ENCODE data around the gene IL27RA.

Gene IL27RA

GRCh38 chr19:13990085-13990484, 41.5 kb upstream of the IL27RA start:
- no peak overlapping the region for H3K4me3 ChIP-seq (ENCODE audit: low read depth in 1 of 2, low read length in 2 of 2)
- no peak overlapping the region for H3K27ac ChIP-seq (ENCODE audit: low read length)
- H3K4me1 ChIP-seq (ENCODE audit: control insufficient read depth in 1 of 2, insufficient read depth in 2 of 2, low read length in 2 of 2), result peaks cover 4 to 15% of the 10 kb centered on the region in 2 donors
- H3K36me3 ChIP-seq (ENCODE audit: control insufficient read depth in 1 of 2, insufficient read depth in 2 of 2, low read length in 2 of 2), result peaks cover 0 to 5% of the 10 kb centered on the region in 2 donors
- H3K9me3 ChIP-seq (ENCODE audit: control insufficient read depth in 1 of 2, low read length in 2 of 2), result no peaks in the 10 kb centered on the region
- no peaks in the 10 kb centered on the region for H3K27me3 ChIP-seq (ENCODE audit: low read depth, low read length)

- H3K27ac ChIP-seq (ENCODE audit: low read length), result no peak overlapping the region
- no peaks in the 10 kb centered on the region for H3K27me3 ChIP-seq (ENCODE audit: low read depth, low read length)
- H3K4me1 ChIP-seq (ENCODE audit: control insufficient read depth in 1 of 2, insufficient read depth in 2 of 2, low read length in 2 of 2), result peaks cover 4% of the 10 kb centered on the region in 2 donors
- H3K4me3 ChIP-seq (ENCODE audit: low read depth in 1 of 2, low read length in 2 of 2), result no peak overlapping the region
- no peaks in the 10 kb centered on the region for H3K9me3 ChIP-seq (ENCODE audit: control insufficient read depth in 1 of 2, low read length in 2 of 2)
- peaks cover 0 to 5% of the 10 kb centered on the region in 2 donors for H3K36me3 ChIP-seq (ENCODE audit: control insufficient read depth in 1 of 2, insufficient read depth in 2 of 2, low read length in 2 of 2)
Observed at GRCh38 chr19:13992025-13992424, 39.5 kb upstream of the IL27RA start.

- H3K4me3 ChIP-seq (ENCODE audit: low read depth in 1 of 2, low read length in 2 of 2), result no peak overlapping the region
- H3K27me3 ChIP-seq (ENCODE audit: low read depth, low read length), result no peaks in the 10 kb centered on the region
- H3K27ac ChIP-seq (ENCODE audit: low read length), result no peak overlapping the region
- H3K36me3 ChIP-seq (ENCODE audit: control insufficient read depth in 1 of 2, insufficient read depth in 2 of 2, low read length in 2 of 2), result peaks cover 0 to 14% of the 10 kb centered on the region in 2 donors
- no peaks in the 10 kb centered on the region for H3K4me1 ChIP-seq (ENCODE audit: control insufficient read depth in 1 of 2, insufficient read depth in 2 of 2, low read length in 2 of 2)
- H3K9me3 ChIP-seq (ENCODE audit: control insufficient read depth in 1 of 2, low read length in 2 of 2), result no peaks in the 10 kb centered on the region
Observed at GRCh38 chr19:13993590-13994300, 37.8 kb upstream of the IL27RA start.

DNA sequence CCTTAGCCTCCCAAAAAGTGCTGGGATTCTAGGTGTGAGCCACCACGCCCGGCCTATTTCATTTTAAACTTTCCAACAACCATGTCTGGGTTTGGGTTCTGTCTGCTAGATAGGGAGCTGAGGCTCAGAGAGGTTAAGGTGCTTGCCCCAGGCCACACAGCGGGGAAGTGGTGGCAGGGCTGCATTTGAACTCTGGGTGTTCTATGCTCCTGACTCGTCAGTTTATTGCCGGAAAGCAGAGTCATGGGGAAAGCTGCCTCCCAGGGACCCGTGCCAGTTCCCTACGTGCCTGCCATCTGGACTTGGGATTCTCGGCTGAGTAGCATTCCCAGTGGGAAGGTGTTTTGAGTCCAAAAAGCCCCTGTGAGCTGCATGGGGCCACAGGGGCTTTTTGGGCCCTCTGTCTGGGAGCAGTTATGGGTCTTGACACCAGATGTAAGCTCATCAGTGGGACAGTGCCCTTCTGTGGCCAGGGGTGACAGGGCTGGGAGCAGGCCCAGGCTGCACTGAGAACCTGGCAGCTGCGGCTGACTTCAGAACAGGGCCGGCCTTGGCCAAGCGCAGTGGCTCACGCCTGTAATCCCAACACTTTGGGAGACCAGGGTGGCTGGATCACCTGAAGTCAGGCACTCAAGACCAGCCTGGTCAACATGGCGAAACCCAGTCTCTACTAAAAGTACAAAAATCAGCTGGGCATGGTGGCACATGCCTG, 36.4 kb upstream of the IL27RA start:
- Histone ChIP-seq H3K36me3 (ENCODE audit: control insufficient read depth in 1 of 2, insufficient read depth in 2 of 2, low read length in 2 of 2) (peaks cover 0 to 14% of the 10 kb centered on the region in 2 donors), H3K4me1 (ENCODE audit: control insufficient read depth in 1 of 2, insufficient read depth in 2 of 2, low read length in 2 of 2) (no peaks in the 10 kb centered on the region), H3K9me3 (ENCODE audit: control insufficient read depth in 1 of 2, low read length in 2 of 2) (no peaks in the 10 kb centered on the region), H3K27me3 (ENCODE audit: low read depth, low read length) (no peaks in the 10 kb centered on the region), H3K27ac (ENCODE audit: low read length) (no peak overlapping the region), H3K4me3 (ENCODE audit: low read depth in 1 of 2, low read length in 2 of 2) (no peak overlapping the region)

DNA sequence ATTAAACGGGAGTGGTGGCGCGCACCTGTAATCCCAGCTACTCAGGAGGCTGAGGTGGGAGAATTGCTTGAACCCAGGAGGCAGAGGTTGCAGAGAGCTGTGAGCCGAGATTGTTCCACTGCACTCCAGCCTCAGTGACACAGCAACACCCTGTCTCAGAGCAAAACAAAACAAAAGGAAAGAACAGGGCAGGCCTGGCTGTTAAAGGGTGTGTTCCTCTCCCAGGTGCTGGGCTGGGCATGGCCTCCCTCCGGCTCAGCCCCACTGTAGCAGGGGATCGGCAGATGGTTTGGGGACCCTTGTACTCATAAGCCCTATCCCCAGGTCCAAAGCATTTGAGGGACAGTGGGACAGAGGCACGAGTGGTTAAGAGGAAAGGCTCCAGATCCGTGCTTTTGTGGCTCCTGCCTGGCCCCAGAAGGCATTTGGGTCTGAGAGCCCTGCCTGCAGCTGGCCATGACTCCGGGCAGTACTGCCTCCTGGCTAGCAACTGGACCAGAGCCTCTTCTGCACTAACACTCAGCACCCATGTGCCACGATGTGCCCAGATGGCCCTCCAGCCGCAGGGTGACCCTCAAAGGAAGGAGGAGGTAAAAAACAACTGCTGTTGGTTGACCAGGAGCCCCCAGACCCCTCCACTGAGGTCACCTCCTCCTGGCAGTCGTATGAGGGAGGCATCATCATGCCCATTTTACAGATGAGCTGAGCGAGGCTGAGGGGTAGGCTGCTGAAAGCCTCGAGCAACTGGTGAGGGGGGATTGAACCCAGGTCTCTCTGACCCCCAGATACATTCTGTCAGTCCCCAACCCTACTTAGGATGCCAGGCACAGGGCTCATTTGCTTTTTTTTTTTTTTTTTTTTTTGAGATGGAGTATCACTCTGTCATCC, 35.4 kb upstream of the IL27RA start:
- Histone ChIP-seq H3K4me1 (ENCODE audit: control insufficient read depth in 1 of 2, insufficient read depth in 2 of 2, low read length in 2 of 2) (no peaks in the 10 kb centered on the region), H3K27me3 (ENCODE audit: low read depth, low read length) (no peaks in the 10 kb centered on the region), H3K36me3 (ENCODE audit: control insufficient read depth in 1 of 2, insufficient read depth in 2 of 2, low read length in 2 of 2) (peaks cover 0 to 14% of the 10 kb centered on the region in 2 donors), H3K9me3 (ENCODE audit: control insufficient read depth in 1 of 2, low read length in 2 of 2) (no peaks in the 10 kb centered on the region), H3K27ac (ENCODE audit: low read length) (no peak overlapping the region), H3K4me3 (ENCODE audit: low read depth in 1 of 2, low read length in 2 of 2) (no peak overlapping the region)

DNA sequence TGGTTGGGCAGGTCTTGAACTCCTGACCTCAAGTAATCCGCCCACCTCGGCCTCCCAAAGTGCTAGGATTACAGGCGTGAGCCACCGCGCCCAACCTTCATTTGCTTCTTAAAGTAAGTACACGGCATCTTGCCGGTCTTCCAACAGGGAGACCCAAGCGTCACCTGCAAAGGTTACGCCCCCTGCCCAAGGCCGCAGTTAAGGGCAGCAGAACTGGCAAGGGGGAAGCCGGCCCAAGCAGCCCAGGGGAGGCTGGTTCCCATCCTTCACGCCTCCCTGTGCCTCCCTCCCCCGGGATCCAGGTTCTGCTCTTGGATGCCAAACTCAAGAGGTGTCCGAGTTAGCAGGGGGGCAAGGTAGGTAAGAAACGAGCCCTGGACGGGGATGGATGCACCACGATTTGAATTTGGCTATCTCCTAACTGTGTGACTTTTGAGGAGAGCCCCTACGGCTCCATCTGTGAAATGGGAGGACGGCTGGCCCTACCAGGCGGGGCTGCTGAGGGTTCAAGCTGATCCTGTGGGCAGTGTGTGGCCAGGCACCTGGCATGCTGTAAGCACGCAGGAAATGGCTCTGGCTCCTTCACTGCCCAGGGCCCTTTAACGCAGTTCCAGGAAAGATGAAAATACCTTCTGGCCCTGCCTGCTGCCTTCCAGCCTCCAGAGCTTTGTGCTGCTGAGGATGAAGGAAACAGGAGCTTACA, 34.5 kb upstream of the IL27RA start:
- peaks cover 0 to 14% of the 10 kb centered on the region in 2 donors for H3K36me3 ChIP-seq (ENCODE audit: control insufficient read depth in 1 of 2, insufficient read depth in 2 of 2, low read length in 2 of 2)
- H3K4me3 ChIP-seq (ENCODE audit: low read depth in 1 of 2, low read length in 2 of 2), result no peak overlapping the region
- H3K27me3 ChIP-seq (ENCODE audit: low read depth, low read length), result no peaks in the 10 kb centered on the region
- H3K9me3 ChIP-seq (ENCODE audit: control insufficient read depth in 1 of 2, low read length in 2 of 2), result no peaks in the 10 kb centered on the region
- no peaks in the 10 kb centered on the region for H3K4me1 ChIP-seq (ENCODE audit: control insufficient read depth in 1 of 2, insufficient read depth in 2 of 2, low read length in 2 of 2)
- no peak overlapping the region for H3K27ac ChIP-seq (ENCODE audit: low read length)

- no peaks in the 10 kb centered on the region for H3K9me3 ChIP-seq (ENCODE audit: control insufficient read depth in 1 of 2, low read length in 2 of 2)
- H3K4me1 ChIP-seq (ENCODE audit: control insufficient read depth in 1 of 2, insufficient read depth in 2 of 2, low read length in 2 of 2), result no peaks in the 10 kb centered on the region
- H3K4me3 ChIP-seq (ENCODE audit: low read depth in 1 of 2, low read length in 2 of 2), result no peak overlapping the region
- no peak overlapping the region for H3K27ac ChIP-seq (ENCODE audit: low read length)
- peaks cover 0 to 10% of the 10 kb centered on the region in 2 donors for H3K36me3 ChIP-seq (ENCODE audit: control insufficient read depth in 1 of 2, insufficient read depth in 2 of 2, low read length in 2 of 2)
- H3K27me3 ChIP-seq (ENCODE audit: low read depth, low read length), result no peaks in the 10 kb centered on the region
Observed at GRCh38 chr19:13997631-13997962, 34.0 kb upstream of the IL27RA start.

DNA sequence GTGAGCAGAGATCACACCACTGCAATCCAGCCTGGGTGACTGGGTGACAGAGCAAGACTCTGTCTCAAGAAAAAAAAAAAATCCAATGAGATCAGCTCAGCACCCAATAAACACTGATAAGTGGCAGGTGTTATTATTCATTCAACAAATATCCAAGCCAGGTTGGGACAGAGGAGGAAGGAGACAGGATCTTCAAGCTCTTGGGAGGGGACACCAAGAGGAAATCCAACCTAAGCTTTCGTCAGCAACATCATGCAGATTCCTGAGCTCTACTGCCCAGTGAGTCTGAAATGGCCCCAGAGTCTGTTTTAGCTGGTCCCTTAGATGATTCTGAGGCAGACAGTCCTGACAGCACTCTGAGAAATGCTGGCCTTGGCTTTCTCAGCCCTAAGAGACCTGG, 33.1 kb upstream of the IL27RA start:
- H3K4me1 ChIP-seq (ENCODE audit: control insufficient read depth in 1 of 2, insufficient read depth in 2 of 2, low read length in 2 of 2), result no peaks in the 10 kb centered on the region
- H3K27me3 ChIP-seq (ENCODE audit: low read depth, low read length), result no peaks in the 10 kb centered on the region
- peaks cover 0 to 9% of the 10 kb centered on the region in 2 donors for H3K36me3 ChIP-seq (ENCODE audit: control insufficient read depth in 1 of 2, insufficient read depth in 2 of 2, low read length in 2 of 2)
- H3K4me3 ChIP-seq (ENCODE audit: low read depth in 1 of 2, low read length in 2 of 2), result no peak overlapping the region
- H3K27ac ChIP-seq (ENCODE audit: low read length), result no peak overlapping the region
- no peaks in the 10 kb centered on the region for H3K9me3 ChIP-seq (ENCODE audit: control insufficient read depth in 1 of 2, low read length in 2 of 2)

GRCh38 chr19:13999085-13999484, 32.5 kb upstream of the IL27RA start:
- Histone ChIP-seq H3K36me3 (ENCODE audit: control insufficient read depth in 1 of 2, insufficient read depth in 2 of 2, low read length in 2 of 2) (peaks cover 0 to 9% of the 10 kb centered on the region in 2 donors), H3K27me3 (ENCODE audit: low read depth, low read length) (no peaks in the 10 kb centered on the region), H3K9me3 (ENCODE audit: control insufficient read depth in 1 of 2, low read length in 2 of 2) (no peaks in the 10 kb centered on the region), H3K4me1 (ENCODE audit: control insufficient read depth in 1 of 2, insufficient read depth in 2 of 2, low read length in 2 of 2) (no peaks in the 10 kb centered on the region), H3K27ac (ENCODE audit: low read length) (no peak overlapping the region), H3K4me3 (ENCODE audit: low read depth in 1 of 2, low read length in 2 of 2) (no peak overlapping the region)

DNA sequence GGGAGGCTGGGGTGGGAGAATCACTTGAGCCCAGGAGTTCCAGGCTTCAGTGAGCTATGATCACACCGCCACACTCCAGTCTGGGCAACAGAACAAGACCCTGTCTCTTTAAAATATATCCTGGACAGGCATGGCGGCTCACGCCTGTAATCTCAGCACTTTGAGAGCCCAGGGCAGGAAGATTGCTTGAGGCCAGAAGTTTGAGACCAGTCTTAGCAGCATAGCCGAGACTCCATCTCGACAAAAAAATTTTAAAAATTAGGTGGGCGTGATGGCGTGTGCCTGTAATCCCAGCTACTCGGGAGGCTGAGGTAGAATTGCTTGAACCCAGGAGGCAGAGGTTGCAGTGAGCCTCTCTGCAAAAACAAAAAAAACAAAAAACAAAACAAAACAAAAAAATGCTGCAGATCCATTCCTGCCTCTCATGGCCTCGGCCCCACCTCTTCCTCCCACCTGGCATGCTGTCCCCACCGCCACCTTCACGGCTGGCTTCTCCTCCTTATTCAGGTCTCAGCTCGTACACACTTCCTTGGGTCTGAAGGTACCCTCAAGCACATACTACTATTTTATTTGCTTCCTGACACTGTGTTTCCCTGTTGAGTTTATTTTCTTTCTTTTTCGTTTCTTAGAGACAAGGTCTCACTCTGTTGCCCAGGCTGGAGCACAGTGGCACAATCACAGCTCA, 30.7 kb upstream of the IL27RA start:
- Histone ChIP-seq H3K36me3 (ENCODE audit: control insufficient read depth in 1 of 2, insufficient read depth in 2 of 2, low read length in 2 of 2) (peaks cover 0 to 10% of the 10 kb centered on the region in 2 donors), H3K27me3 (ENCODE audit: low read depth, low read length) (no peaks in the 10 kb centered on the region), H3K4me3 (ENCODE audit: low read depth in 1 of 2, low read length in 2 of 2) (no peak overlapping the region), H3K9me3 (ENCODE audit: control insufficient read depth in 1 of 2, low read length in 2 of 2) (no peaks in the 10 kb centered on the region), H3K27ac (ENCODE audit: low read length) (no peak overlapping the region), H3K4me1 (ENCODE audit: control insufficient read depth in 1 of 2, insufficient read depth in 2 of 2, low read length in 2 of 2) (peaks cover 0 to 4% of the 10 kb centered on the region in 2 donors)
